Measurements from ENCODE around the gene KCNH2. TPM values are rescaled to one million over a fixed set of nuclear protein-coding genes. Genes with fewer than 3 reads are reported as not detected.

KCNH2 gene
- total and polyA plus RNA-seq, 2 donors (not counting 1 experiment from before 2014, with no cell fraction given), result 0.86 to 2.7 TPM

DNA sequence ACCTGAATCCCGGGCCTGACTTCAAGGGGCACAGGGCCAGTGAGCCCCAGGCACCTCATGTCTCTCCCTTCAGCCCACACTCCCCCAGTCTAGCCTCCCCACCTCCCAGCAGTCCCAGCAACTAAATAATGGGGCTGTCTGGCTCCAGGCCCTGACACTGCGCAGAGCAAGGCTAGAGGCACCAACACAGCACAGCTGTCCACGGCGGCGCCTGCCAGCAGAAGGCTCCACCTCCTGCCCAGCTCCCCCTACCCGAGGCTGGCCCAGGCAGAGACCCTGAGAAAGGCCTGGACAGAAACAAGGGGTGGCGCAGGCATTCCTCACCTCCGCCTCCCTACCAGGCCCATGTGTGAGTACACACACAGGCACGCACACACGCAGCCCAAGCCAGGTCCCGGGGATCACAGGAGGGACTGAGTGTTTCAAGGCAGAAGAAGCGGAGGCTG, 6.1 kb downstream of the KCNH2 start:
- ATAC-seq (ENCODE audit: low read depth) (no peak), DNase-seq (no peak)
- Histone ChIP-seq H3K4me3 (ENCODE audit: control extremely low read depth in 1 of 5, extremely low read depth in 1 of 5, insufficient read depth in 1 of 5, low read depth in 2 of 5, low read length in 4 of 5) (no peak overlapping the region), H3K4me2 (replicated peaks; ENCODE audit: low read depth, low read length, poor library complexity, severe bottlenecking) (no peak overlapping the region), H3K4me1 (ENCODE audit: control insufficient read depth in 2 of 2, insufficient read depth in 2 of 2, low read length in 2 of 2) (peaks cover 25 to 28% of the 10 kb centered on the region in 2 donors), H4K20me1 (ENCODE audit: control insufficient read depth, insufficient read depth, low read length, poor library complexity, severe bottlenecking) (no peaks in the 10 kb centered on the region), H3K27ac (ENCODE audit: low read length in 2 of 2) (no peak overlapping the region), H3K27me3 (replicated peaks in 1 of 4; ENCODE audit: control extremely low read depth in 1 of 4, control insufficient read depth in 3 of 4, insufficient read depth in 4 of 4, low read length in 3 of 4) (peaks cover 0 to 22% (median 17%) of the 10 kb centered on the region in 4 experiments), H3K79me2 (ENCODE audit: control insufficient read depth, insufficient read depth, low read length) (no peaks in the 10 kb centered on the region), H2AFZ (ENCODE audit: insufficient read depth, low read depth, low read length, poor library complexity, severe bottlenecking) (no peak overlapping the region), H3K9me3 (ENCODE audit: control extremely low read depth in 1 of 3, control insufficient read depth in 2 of 3, insufficient read depth in 1 of 3, low read length in 2 of 3) (peaks cover 0 to 19% (median 0%) of the 10 kb centered on the region in 3 donors), H3K36me3 (replicated peaks in 1 of 2; ENCODE audit: control extremely low read depth in 1 of 2, control insufficient read depth in 1 of 2, extremely low read depth in 1 of 2, insufficient read depth in 2 of 2, low read length in 1 of 2) (no peaks in the 10 kb centered on the region), H3K9ac (ENCODE audit: low read length) (no peak overlapping the region)
- Mint-ChIP-seq H3K4me3 (no peak overlapping the region), H3K4me1 (peaks cover 32% of the 10 kb centered on the region), H3K27ac (no peak overlapping the region), H3K27me3 (peaks cover 16% of the 10 kb centered on the region), H3K9me3 (ENCODE audit: insufficient read depth) (no peaks in the 10 kb centered on the region)
- POLR2A ChIA-PET, result no interaction called here
- TF ChIP-seq, protein P1, sequence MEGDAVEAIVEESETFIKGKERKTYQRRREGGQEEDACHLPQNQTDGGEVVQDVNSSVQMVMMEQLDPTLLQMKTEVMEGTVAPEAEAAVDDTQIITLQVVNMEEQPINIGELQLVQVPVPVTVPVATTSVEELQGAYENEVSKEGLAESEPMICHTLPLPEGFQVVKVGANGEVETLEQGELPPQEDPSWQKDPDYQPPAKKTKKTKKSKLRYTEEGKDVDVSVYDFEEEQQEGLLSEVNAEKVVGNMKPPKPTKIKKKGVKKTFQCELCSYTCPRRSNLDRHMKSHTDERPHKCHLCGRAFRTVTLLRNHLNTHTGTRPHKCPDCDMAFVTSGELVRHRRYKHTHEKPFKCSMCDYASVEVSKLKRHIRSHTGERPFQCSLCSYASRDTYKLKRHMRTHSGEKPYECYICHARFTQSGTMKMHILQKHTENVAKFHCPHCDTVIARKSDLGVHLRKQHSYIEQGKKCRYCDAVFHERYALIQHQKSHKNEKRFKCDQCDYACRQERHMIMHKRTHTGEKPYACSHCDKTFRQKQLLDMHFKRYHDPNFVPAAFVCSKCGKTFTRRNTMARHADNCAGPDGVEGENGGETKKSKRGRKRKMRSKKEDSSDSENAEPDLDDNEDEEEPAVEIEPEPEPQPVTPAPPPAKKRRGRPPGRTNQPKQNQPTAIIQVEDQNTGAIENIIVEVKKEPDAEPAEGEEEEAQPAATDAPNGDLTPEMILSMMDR (IDR thresholded peaks at IDR 0.05), result no peak
- TF ChIP-seq EZH2 (IDR thresholded peaks at IDR 0.05; ENCODE audit: borderline replicate concordance, insufficient read depth, low read depth, low read length, poor library complexity, severe bottlenecking), result no peak
- CTCF ChIA-PET, result no interaction called here
- WGBS (ENCODE audit: insufficient coverage), result 93% methylated on average over 12 of the region's 12 CpGs
- intact Hi-C loops (cut with micrococcal nuclease), result no loop called here

DNA sequence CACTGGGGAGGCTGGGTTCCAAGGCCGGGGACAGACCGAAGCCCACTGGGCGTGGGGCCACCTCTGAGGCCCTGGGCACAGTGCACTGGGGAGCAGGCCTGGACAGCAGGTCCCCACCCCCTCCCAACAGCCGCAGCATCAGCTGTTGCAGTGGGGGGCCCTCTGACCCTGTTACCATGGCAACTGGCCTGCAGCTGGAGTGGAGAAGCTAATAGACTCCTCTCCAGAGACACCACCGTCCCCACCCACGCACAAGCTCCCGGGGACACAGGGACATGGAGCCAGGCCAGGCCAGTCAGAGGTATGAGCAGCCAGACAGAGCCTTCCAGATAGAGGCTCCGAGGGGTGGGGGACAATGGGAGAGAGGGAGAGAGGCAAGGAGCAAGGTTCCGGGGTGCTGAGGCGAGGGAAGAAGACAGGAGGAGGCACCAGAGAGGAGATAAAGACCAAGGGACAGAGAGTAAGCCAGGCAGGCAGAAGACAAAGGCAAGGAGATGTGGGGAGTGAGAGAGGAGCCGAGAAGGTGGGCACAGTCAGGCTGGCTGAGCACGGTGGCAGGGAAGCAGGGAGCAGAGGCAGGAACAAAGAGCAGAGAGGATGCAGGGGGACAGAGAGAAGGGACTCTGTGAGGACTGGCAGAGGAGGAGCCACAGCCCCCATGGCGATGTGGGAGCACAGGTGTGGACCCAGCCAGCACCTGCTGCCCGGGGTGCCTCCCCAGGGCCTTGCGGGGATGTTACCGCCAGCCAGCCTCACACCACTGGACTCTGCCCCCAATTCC, 6.7 kb downstream of the KCNH2 start:
- POLR2A ChIA-PET, result no interaction called here

More for the DNA sequence above, 6.7 kb downstream of the KCNH2 start:
- H3K4me3 Mint-ChIP-seq, result no peak overlapping the region
- ATAC-seq (ENCODE audit: low read depth), result no peak
- intact Hi-C loops (cut with micrococcal nuclease), result no loop called here
- H3K36me3 ChIP-seq (replicated peaks in 1 of 2; ENCODE audit: control extremely low read depth in 1 of 2, control insufficient read depth in 1 of 2, extremely low read depth in 1 of 2, insufficient read depth in 2 of 2, low read length in 1 of 2), result no peaks in the 10 kb centered on the region
- DNase-seq, result no peak
- H3K27ac Mint-ChIP-seq, result no peak overlapping the region
- H3K4me2 ChIP-seq (replicated peaks; ENCODE audit: low read depth, low read length, poor library complexity, severe bottlenecking), result no peak overlapping the region
- WGBS (ENCODE audit: insufficient coverage), result 91% methylated on average over 13 of the region's 16 CpGs
- H3K27me3 Mint-ChIP-seq, result peaks cover 14% of the 10 kb centered on the region
- H4K20me1 ChIP-seq (ENCODE audit: control insufficient read depth, insufficient read depth, low read length, poor library complexity, severe bottlenecking), result no peaks in the 10 kb centered on the region
- H2AFZ ChIP-seq (ENCODE audit: insufficient read depth, low read depth, low read length, poor library complexity, severe bottlenecking), result no peak overlapping the region
- CTCF ChIA-PET, result interaction anchor here (3.1 kb wide), 1 partner anchor 14 kb away, joined by 8 read pairs; no protein-coding TSS in a partner anchor
- H3K4me1 ChIP-seq (ENCODE audit: control insufficient read depth in 2 of 2, insufficient read depth in 2 of 2, low read length in 2 of 2), result peaks cover 20 to 22% of the 10 kb centered on the region in 2 donors
- TF ChIP-seq, protein P1 (IDR thresholded peaks at IDR 0.05), result no peak
- no peak for TF ChIP-seq EZH2 (IDR thresholded peaks at IDR 0.05; ENCODE audit: borderline replicate concordance, insufficient read depth, low read depth, low read length, poor library complexity, severe bottlenecking)
- H3K9ac ChIP-seq (ENCODE audit: low read length), result no peak overlapping the region
- H3K9me3 ChIP-seq (ENCODE audit: control extremely low read depth in 1 of 3, control insufficient read depth in 2 of 3, insufficient read depth in 1 of 3, low read length in 2 of 3), result peaks cover 0 to 15% (median 0%) of the 10 kb centered on the region in 3 donors
- H3K4me3 ChIP-seq (ENCODE audit: control extremely low read depth in 1 of 5, extremely low read depth in 1 of 5, insufficient read depth in 1 of 5, low read depth in 2 of 5, low read length in 4 of 5), result no peak overlapping the region
- no peak overlapping the region for H3K27ac ChIP-seq (ENCODE audit: low read length in 2 of 2)
- H3K27me3 ChIP-seq (replicated peaks in 1 of 4; ENCODE audit: control extremely low read depth in 1 of 4, control insufficient read depth in 3 of 4, insufficient read depth in 4 of 4, low read length in 3 of 4), result peaks cover 0 to 16% (median 12%) of the 10 kb centered on the region in 4 experiments
- H3K79me2 ChIP-seq (ENCODE audit: control insufficient read depth, insufficient read depth, low read length), result no peaks in the 10 kb centered on the region
- peaks cover 27% of the 10 kb centered on the region for H3K4me1 Mint-ChIP-seq
- no peaks in the 10 kb centered on the region for H3K9me3 Mint-ChIP-seq (ENCODE audit: insufficient read depth)
